ENCODE data around the gene RPTOR. TPM values are rescaled to one million over a fixed set of nuclear protein-coding genes. Genes with fewer than 3 reads are reported as not detected.

Gene RPTOR
- total RNA-seq, 2 experiments from 2014 or later: 48.1 to 87.8 TPM

GRCh38 chr17:80857756-80858171, 313.1 kb downstream of the RPTOR start:
- POLR2A ChIA-PET: no interaction called here
- Histone ChIP-seq H3K9me3 (ENCODE audit: low read length) (no peaks in the 10 kb centered on the region), H3K27ac (ENCODE audit: low read depth, low read length, poor library complexity, severe bottlenecking) (no peak overlapping the region), H4K20me1 (ENCODE audit: insufficient read depth, low read length) (no peaks in the 10 kb centered on the region), H2AFZ (ENCODE audit: low read length) (no peak overlapping the region), H3K4me2 (ENCODE audit: low read length) (no peak overlapping the region), H3K36me3 (ENCODE audit: insufficient read depth, low read length) (peaks cover 29% of the 10 kb centered on the region), H3K4me3 (ENCODE audit: low read depth, low read length, poor library complexity, severe bottlenecking) (no peak overlapping the region), H3K79me2 (ENCODE audit: insufficient read depth, low read depth, low read length) (no peaks in the 10 kb centered on the region), H3K4me1 (ENCODE audit: insufficient read depth, low read length, poor library complexity, severe bottlenecking) (no peaks in the 10 kb centered on the region), H3K9me2 (ENCODE audit: insufficient read depth, low read length) (no peaks in the 10 kb centered on the region)
- BruUV-seq (replicated peaks): no TSS peak
- TF ChIP-seq CTCF (conservative IDR thresholded peaks at IDR 0.05; ENCODE audit: low read length): no peak
- no peak for TF ChIP-seq EZH2phosphoT487 (IDR thresholded peaks at IDR 0.05; ENCODE audit: borderline replicate concordance, low read depth, low read length)
- CTCF ChIA-PET (ENCODE audit: unreplicated experiment): no interaction called here
- DNase-seq (ENCODE audit: low spot score): no peak
- intact Hi-C loops (cut with micrococcal nuclease; ENCODE audit: unreplicated experiment): no loop called here

- intact Hi-C loops (cut with micrococcal nuclease; ENCODE audit: unreplicated experiment): no loop called here
- Histone ChIP-seq H3K4me1 (ENCODE audit: insufficient read depth, low read length, poor library complexity, severe bottlenecking) (no peaks in the 10 kb centered on the region), H3K4me2 (ENCODE audit: low read length) (no peak overlapping the region), H3K27ac (ENCODE audit: low read depth, low read length, poor library complexity, severe bottlenecking) (no peak overlapping the region), H3K79me2 (ENCODE audit: insufficient read depth, low read depth, low read length) (no peaks in the 10 kb centered on the region), H4K20me1 (ENCODE audit: insufficient read depth, low read length) (no peaks in the 10 kb centered on the region), H3K4me3 (ENCODE audit: low read depth, low read length, poor library complexity, severe bottlenecking) (no peak overlapping the region), H3K9me3 (ENCODE audit: low read length) (no peaks in the 10 kb centered on the region), H2AFZ (ENCODE audit: low read length) (no peak overlapping the region), H3K36me3 (ENCODE audit: insufficient read depth, low read length) (peaks cover 35% of the 10 kb centered on the region), H3K9me2 (ENCODE audit: insufficient read depth, low read length) (no peaks in the 10 kb centered on the region)
- TF ChIP-seq EZH2phosphoT487 (IDR thresholded peaks at IDR 0.05; ENCODE audit: borderline replicate concordance, low read depth, low read length) (no peak), CTCF (conservative IDR thresholded peaks at IDR 0.05; ENCODE audit: low read length) (no peak)
- ChIA-PET CTCF (ENCODE audit: unreplicated experiment) (no interaction called here), POLR2A (no interaction called here)
- no peak for DNase-seq (ENCODE audit: low spot score)
- BruUV-seq (replicated peaks): no TSS peak
These were observed 313.8 kb downstream of the RPTOR start for GRCh38 chr17:80858301-80859001.

All from OCI-LY7 (cell line).